B cell (primary cell): ENCODE results near the gene ARFIP2. TPM values are rescaled to one million over a fixed set of nuclear protein-coding genes. Genes with fewer than 3 reads are reported as not detected.

Experiments
- ATAC-seq: fragments of 200-7000 bp; cut with Tn5 transposase; one replicate; pipeline ENCODE4 v1.10.0; 2021; ENCODE audit warnings: low read depth, mild to moderate bottlenecking, moderate number of reproducible peaks, moderate library complexity
- CTCF ChIA-PET: fragments of 350-600 bp; sonication (Branson Sonifier 250); formaldehyde crosslinking; loops from one replicate; lab custom pipeline; 2021; ENCODE audit warnings: antibody characterized with exemption, inconsistent platforms; lab: Charles Lee
- POLR2A ChIA-PET: fragments of 350-600 bp; sonication (Branson Sonifier 250); formaldehyde crosslinking; loops from one replicate; lab custom pipeline; 2021; ENCODE audit warnings: antibody characterized with exemption; lab: Charles Lee
- DNase-seq: peaks from one replicate; pipeline ENCODE4 v3.0.0; 2013
- H2AFZ ChIP-seq: 2 replicates; pipeline ENCODE4 v1.6.1; 2012; ENCODE audit warnings: mild to moderate bottlenecking, low read depth, low read length; ENCODE audit not compliant: insufficient read depth, poor library complexity, severe bottlenecking
- H3K27ac ChIP-seq, 2 donors: 1 replicate in 1 of 2; 2 replicates in 1 of 2; pipeline ENCODE4 v1.5.1; 2012 to 2013; ENCODE audit warnings: low read length in 2 of 2, mild to moderate bottlenecking in 2 of 2, moderate library complexity in 1 of 2
- H3K27me3 ChIP-seq, 4 experiments: fragments of 200-600 bp in 1 of 4; sonication (generic) in 1 of 4; replicated peaks in 1 of 4; 1 replicate in 2 of 4; 2 replicates in 2 of 4; pipeline versions ENCODE4 v1.6.1 to v1.7.0; 2013 to 2016; ENCODE audit warnings: low read length in 3 of 4, mild to moderate bottlenecking in 2 of 4, mixed read lengths in 1 of 4, moderate library complexity in 1 of 4; ENCODE audit not compliant: insufficient read depth in 4 of 4, control insufficient read depth in 3 of 4; ENCODE audit errors: control extremely low read depth in 1 of 4
- H3K36me3 ChIP-seq, 2 experiments: replicated peaks in 1 of 2; 1 replicate in 1 of 2; 2 replicates in 1 of 2; pipeline versions ENCODE4 v1.6.1 to v1.7.1; 2013; ENCODE audit warnings: low read length in 1 of 2; ENCODE audit not compliant: insufficient read depth in 2 of 2, control insufficient read depth in 1 of 2; ENCODE audit errors: control extremely low read depth in 1 of 2, extremely low read depth in 1 of 2
- H3K4me1 ChIP-seq, 2 donors: fragments of 200-600 bp in 1 of 2; sonication (generic) in 1 of 2; 1 replicate in 1 of 2; 2 replicates in 1 of 2; pipeline versions ENCODE4 v1.5.1 to v1.6.1; 2013 to 2017; ENCODE audit warnings: low read length in 2 of 2; ENCODE audit not compliant: control insufficient read depth in 2 of 2, insufficient read depth in 2 of 2
- H3K4me2 ChIP-seq: replicated peaks from 2 replicates; pipeline ENCODE3; 2012; ENCODE audit warnings: mild to moderate bottlenecking, low read depth, low read length; ENCODE audit not compliant: poor library complexity, severe bottlenecking
- H3K4me3 ChIP-seq, 5 experiments: fragments of 200-600 bp in 1 of 5; sonication (generic) in 1 of 5; 1 replicate in 3 of 5; 2 replicates in 2 of 5; pipeline versions ENCODE4 v1.5.1 to v1.7.0; 2011 to 2016; ENCODE audit warnings: low read length in 4 of 5, mild to moderate bottlenecking in 4 of 5, low read depth in 2 of 5, control low read depth in 1 of 5, moderate library complexity in 1 of 5; ENCODE audit not compliant: insufficient read depth in 1 of 5; ENCODE audit errors: control extremely low read depth in 1 of 5, extremely low read depth in 1 of 5
- H3K79me2 ChIP-seq: fragments of 200-600 bp; sonication (generic); one replicate; pipeline ENCODE4 v1.6.0; 2016; ENCODE audit warnings: low read length; ENCODE audit not compliant: control insufficient read depth, insufficient read depth
- H3K9ac ChIP-seq: fragments of 200-600 bp; sonication (generic); 2 replicates; pipeline ENCODE4 v1.6.1; 2017; ENCODE audit warnings: mild to moderate bottlenecking, low read length, moderate library complexity
- H3K9me3 ChIP-seq, 3 donors: one replicate each; pipeline versions ENCODE4 v1.6.1 to v1.7.1; 2013; ENCODE audit warnings: low read length in 2 of 3; ENCODE audit not compliant: control insufficient read depth in 2 of 3, insufficient read depth in 1 of 3; ENCODE audit errors: control extremely low read depth in 1 of 3
- H4K20me1 ChIP-seq: 2 replicates; pipeline ENCODE4 v1.6.0; 2012; ENCODE audit warnings: mild to moderate bottlenecking, low read length; ENCODE audit not compliant: insufficient read depth, control insufficient read depth, poor library complexity, severe bottlenecking
- H3K27ac Mint-ChIP-seq: one replicate; pipeline ENCODE4 v1.8.0; 2021; ENCODE audit warnings: mixed read lengths
- H3K27me3 Mint-ChIP-seq: one replicate; pipeline ENCODE4 v1.8.0; 2021; ENCODE audit warnings: mixed read lengths
- H3K4me1 Mint-ChIP-seq: one replicate; pipeline ENCODE4 v1.8.0; 2021; ENCODE audit warnings: mixed read lengths
- H3K4me3 Mint-ChIP-seq: one replicate; pipeline ENCODE4 v1.8.0; 2021; ENCODE audit warnings: mixed read lengths
- H3K9me3 Mint-ChIP-seq: one replicate; pipeline ENCODE4 v1.8.0; 2022; ENCODE audit warnings: mixed read lengths; ENCODE audit not compliant: insufficient read depth
- EZH2 ChIP-seq: IDR thresholded peaks from 2 replicates; pipeline ENCODE4 v1.6.1; 2012; ENCODE audit warnings: borderline replicate concordance, low read depth, mild to moderate bottlenecking, moderate library complexity, low read length; ENCODE audit not compliant: insufficient read depth, poor library complexity, severe bottlenecking
- WGBS: methylation state at CpG from one replicate; pipeline ENCODE4 v1.1.5; 2013; ENCODE audit warnings: missing lambda C conversion rate; ENCODE audit not compliant: insufficient coverage; 5-methylcytosine and 5-hydroxymethylcytosine counted together
- intact Hi-C: fragments of 100-400 bp; cut with micrococcal nuclease; formaldehyde crosslinking; loops from one replicate; pipeline ENCODE4 v1.10.0; 2022
- polyA plus RNA-seq: library from polyadenylated mRNA; depleted of rRNA; stranded (reverse); fragments of >200 nt; gene quantifications from 2 replicates; pipeline ENCODE4 v1.2.3, GENCODE V29; 2012
- total RNA-seq, 2 donors: library from RNA; stranded (reverse); fragments of 120-200 nt in 1 of 2; gene quantifications; 1 replicate in 1 of 2; 2 replicates in 1 of 2; pipeline versions ENCODE4 v1.2.3 to v1.2.4, GENCODE V29; 2013 to 2022
- TF ChIP-seq, protein P1 (sequence below): fragments of 200-600 bp; IDR thresholded peaks from one replicate; pipeline ENCODE4 v1.8.0; 2022; ENCODE audit warnings: antibody characterized with exemption, mild to moderate bottlenecking

ARFIP2 gene
- total and polyA plus RNA-seq, 2 donors (not counting 1 experiment from before 2014, with no cell fraction given), result 47.5 to 54.5 TPM

DNA sequence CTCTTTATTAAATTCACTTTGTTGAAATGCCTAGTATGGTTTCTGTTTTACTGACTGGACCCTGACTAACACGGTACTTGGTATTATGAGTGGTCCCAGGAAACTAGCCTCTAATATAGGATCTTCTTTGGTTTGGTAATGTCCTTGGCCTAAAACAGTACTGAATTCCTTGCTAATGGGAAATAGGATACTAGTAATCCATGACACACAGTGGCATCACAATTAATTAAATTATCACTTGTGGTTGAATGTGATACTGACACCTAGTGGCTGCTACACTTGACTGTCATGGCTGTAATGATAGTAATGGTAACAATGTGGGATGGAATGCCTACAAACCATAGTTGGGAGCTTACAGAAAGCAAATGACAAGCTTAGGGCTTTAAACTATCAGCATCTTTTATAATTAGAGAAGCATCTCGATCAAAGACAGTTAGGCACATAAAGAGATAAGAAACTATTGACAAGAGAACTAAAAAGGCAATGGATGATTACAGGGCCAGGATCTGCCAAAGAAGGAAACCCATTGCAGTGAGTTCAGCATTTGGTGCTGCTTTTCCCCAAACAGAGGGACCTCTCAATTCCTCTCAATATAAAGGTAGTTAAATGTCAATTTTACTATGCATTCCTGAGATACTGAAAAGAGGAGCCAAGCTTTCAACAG is 24.6 kb upstream of the ARFIP2 start:
- Histone ChIP-seq H3K9me3 (no peaks in the 10 kb centered on the region), H3K9ac (no peak overlapping the region), H3K27me3 (no peaks in the 10 kb centered on the region), H3K36me3 (peaks cover 1 to 26% of the 10 kb centered on the region in 2 experiments), H3K27ac (no peak overlapping the region), H2AFZ (no peak overlapping the region), H3K4me3 (no peak overlapping the region), H3K79me2 (no peaks in the 10 kb centered on the region), H3K4me2 (no peak overlapping the region), H3K4me1 (no peaks in the 10 kb centered on the region), H4K20me1 (no peaks in the 10 kb centered on the region)
- Mint-ChIP-seq H3K4me1 (no peaks in the 10 kb centered on the region), H3K9me3 (no peaks in the 10 kb centered on the region), H3K27ac (no peak overlapping the region), H3K4me3 (no peak overlapping the region), H3K27me3 (no peaks in the 10 kb centered on the region)
- peak; percentile 53 for DNase-seq
- 100% methylated on average over 1 of the region's 2 CpGs for WGBS
- intact Hi-C loops, result loop anchor here (1.0 to 2.0 kb wide), 2 partner anchors 63 to 126 kb away; no protein-coding TSS in a partner anchor
- ChIA-PET CTCF (interaction anchor here (0.7 to 7.0 kb wide), 19 partner anchors 11 to 177 kb away, joined by 3 to 184 read pairs (median 4); partner anchors contain the start of genes ARFIP2, MRPL17, SMPD1 and TIMM10B), POLR2A (no interaction called here)
- ATAC-seq, result peak; percentile 33
- TF ChIP-seq EZH2, result no peak
- TF ChIP-seq, protein P1, sequence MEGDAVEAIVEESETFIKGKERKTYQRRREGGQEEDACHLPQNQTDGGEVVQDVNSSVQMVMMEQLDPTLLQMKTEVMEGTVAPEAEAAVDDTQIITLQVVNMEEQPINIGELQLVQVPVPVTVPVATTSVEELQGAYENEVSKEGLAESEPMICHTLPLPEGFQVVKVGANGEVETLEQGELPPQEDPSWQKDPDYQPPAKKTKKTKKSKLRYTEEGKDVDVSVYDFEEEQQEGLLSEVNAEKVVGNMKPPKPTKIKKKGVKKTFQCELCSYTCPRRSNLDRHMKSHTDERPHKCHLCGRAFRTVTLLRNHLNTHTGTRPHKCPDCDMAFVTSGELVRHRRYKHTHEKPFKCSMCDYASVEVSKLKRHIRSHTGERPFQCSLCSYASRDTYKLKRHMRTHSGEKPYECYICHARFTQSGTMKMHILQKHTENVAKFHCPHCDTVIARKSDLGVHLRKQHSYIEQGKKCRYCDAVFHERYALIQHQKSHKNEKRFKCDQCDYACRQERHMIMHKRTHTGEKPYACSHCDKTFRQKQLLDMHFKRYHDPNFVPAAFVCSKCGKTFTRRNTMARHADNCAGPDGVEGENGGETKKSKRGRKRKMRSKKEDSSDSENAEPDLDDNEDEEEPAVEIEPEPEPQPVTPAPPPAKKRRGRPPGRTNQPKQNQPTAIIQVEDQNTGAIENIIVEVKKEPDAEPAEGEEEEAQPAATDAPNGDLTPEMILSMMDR, result peak; percentile 76

DNA sequence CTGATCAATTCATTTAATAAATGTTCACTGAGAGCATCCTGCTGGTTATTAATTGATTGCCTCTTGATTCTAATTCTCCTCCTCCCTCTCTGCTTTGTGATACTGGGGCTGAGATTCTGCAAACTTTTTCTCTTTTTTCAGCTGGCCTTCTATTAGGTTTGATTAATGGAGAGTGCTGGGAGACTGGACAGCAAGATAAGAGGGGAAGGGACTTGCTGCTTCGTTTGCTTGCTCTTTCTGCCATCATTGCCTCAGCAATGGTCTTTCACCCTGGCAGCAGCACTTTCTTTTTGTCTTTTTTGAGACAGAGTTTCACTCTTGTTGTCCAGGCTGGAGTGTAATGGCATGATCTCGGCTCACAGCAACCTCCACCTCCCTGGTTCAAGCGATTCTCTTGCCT is 23.0 kb upstream of the ARFIP2 start:
- no peak overlapping the region for H2AFZ ChIP-seq
- ChIA-PET CTCF (interaction anchor here (1.0 to 7.0 kb wide), 12 partner anchors 9 to 199 kb away, joined by 3 to 184 read pairs (median 6); partner anchors contain the start of genes HPX, MRPL17 and TRIM3), POLR2A (interaction anchor here (0.7 kb wide), 1 partner anchor 21 kb away, joined by 3 read pairs; no protein-coding TSS in a partner anchor)
- no peak overlapping the region for H3K9ac ChIP-seq
- no peak overlapping the region for H3K27ac ChIP-seq
- H3K9me3 ChIP-seq, result no peaks in the 10 kb centered on the region
- H3K4me1 ChIP-seq, result no peaks in the 10 kb centered on the region
- H3K27me3 ChIP-seq, result no peaks in the 10 kb centered on the region
- 100% methylated on average over 1 of the region's 3 CpGs for WGBS
- peaks cover 1 to 31% of the 10 kb centered on the region in 2 experiments for H3K36me3 ChIP-seq
- H3K27ac Mint-ChIP-seq, result no peak overlapping the region
- intact Hi-C loops, result loop anchor here (2.0 kb wide), 1 partner anchor 61 kb away; no protein-coding TSS in a partner anchor
- no peak for TF ChIP-seq EZH2
- TF ChIP-seq, protein P1, result no peak
- H3K4me3 ChIP-seq, result no peak overlapping the region
- no peak overlapping the region for H3K4me2 ChIP-seq
- H3K4me3 Mint-ChIP-seq, result no peak overlapping the region
- H3K27me3 Mint-ChIP-seq, result no peaks in the 10 kb centered on the region
- H3K4me1 Mint-ChIP-seq, result no peaks in the 10 kb centered on the region
- H4K20me1 ChIP-seq, result no peaks in the 10 kb centered on the region
- ATAC-seq (no peak), DNase-seq (no peak)
- no peaks in the 10 kb centered on the region for H3K9me3 Mint-ChIP-seq
- H3K79me2 ChIP-seq, result peaks cover 9% of the 10 kb centered on the region
